Endodermal cell (in vitro differentiated cells): ENCODE measurements around the gene SPAG4. TPM values are rescaled to one million over a fixed set of nuclear protein-coding genes. Genes with fewer than 3 reads are reported as not detected.
A peak's percentile ranks its signal among the peaks of the same experiment; 100 is the strongest.

Experiments
- DNase-seq: peaks from one replicate; pipeline ENCODE4 v3.0.0-alpha.2; 2017
- H3K27ac ChIP-seq: 2 replicates; pipeline ENCODE4 v1.5.1; 2013; ENCODE audit warnings: mild to moderate bottlenecking, low read depth, low read length, moderate library complexity
- H3K27me3 ChIP-seq: 2 replicates; pipeline ENCODE4 v1.6.1; 2013; ENCODE audit warnings: mild to moderate bottlenecking, low read length, moderate library complexity; ENCODE audit not compliant: insufficient read depth, control insufficient read depth, poor library complexity, severe bottlenecking
- H3K36me3 ChIP-seq: 2 replicates; pipeline ENCODE4 v1.7.0; 2013; ENCODE audit warnings: mild to moderate bottlenecking, low read length, moderate library complexity; ENCODE audit not compliant: control insufficient read depth, insufficient read depth
- H3K4me1 ChIP-seq: one replicate; pipeline ENCODE4 v1.7.0; 2013; ENCODE audit warnings: low read length; ENCODE audit not compliant: control insufficient read depth, insufficient read depth
- H3K4me3 ChIP-seq: 2 replicates; pipeline ENCODE4 v1.5.1; 2013; ENCODE audit warnings: mild to moderate bottlenecking, low read length, moderate library complexity
- H3K9ac ChIP-seq: 2 replicates; pipeline ENCODE4 v1.6.1; 2013; ENCODE audit warnings: mild to moderate bottlenecking, low read length, moderate library complexity; ENCODE audit not compliant: poor library complexity, severe bottlenecking; ENCODE audit errors: extremely low read depth
- H3K9me3 ChIP-seq: 2 replicates; pipeline ENCODE4 v1.6.1; 2013; ENCODE audit warnings: mild to moderate bottlenecking, low read length, moderate library complexity; ENCODE audit not compliant: control insufficient read depth
- H3K27ac Mint-ChIP-seq: 2 replicates; pipeline ENCODE4 v1.8.0; 2020; ENCODE audit warnings: mixed read lengths
- H3K27me3 Mint-ChIP-seq: 2 replicates; pipeline ENCODE4 v1.8.0; 2021; ENCODE audit warnings: mild to moderate bottlenecking, mixed read lengths; ENCODE audit not compliant: insufficient read depth
- H3K36me3 Mint-ChIP-seq: 2 replicates; pipeline ENCODE4 v1.8.0; 2020; ENCODE audit warnings: low read depth, mixed read lengths
- H3K4me1 Mint-ChIP-seq: 2 replicates; pipeline ENCODE4 v1.8.0; 2020; ENCODE audit warnings: mixed read lengths
- H3K4me3 Mint-ChIP-seq: 2 replicates; pipeline ENCODE4 v1.8.0; 2020; ENCODE audit warnings: mild to moderate bottlenecking, moderate library complexity, mixed read lengths
- H3K9me3 Mint-ChIP-seq: 2 replicates; pipeline ENCODE4 v1.8.0; 2020; ENCODE audit warnings: mild to moderate bottlenecking, mixed read lengths
- CTCF ChIP-seq: fragments of 200-600 bp; sonication (generic); conservative IDR thresholded peaks from 2 replicates; pipeline ENCODE4 v1.5.0; 2021; ENCODE audit warnings: antibody characterized with exemption, mild to moderate bottlenecking
- WGBS, 2 experiments: methylation state at CpG; one replicate each; pipeline versions ENCODE4 v1.1.5 to v1.1.7; 2013; ENCODE audit warnings: missing lambda C conversion rate in 2 of 2, mixed read lengths in 1 of 2; ENCODE audit not compliant: insufficient coverage in 1 of 2, insufficient read length in 1 of 2; 5-methylcytosine and 5-hydroxymethylcytosine counted together
- long read RNA-seq, 4 experiments: library from polyadenylated mRNA in 2 of 4; library from RNA in 1 of 4; library from capped mRNA in 1 of 4; stranded (forward) in 3 of 4; unstranded in 1 of 4; transcript quantifications; one replicate each; pipeline ENCODE4 v2.0.0, GENCODE V29; 2020 to 2021; ENCODE audit warnings: inconsistent platforms in 1 of 4
- polyA plus RNA-seq, 2 experiments: library from polyadenylated mRNA; stranded (reverse); fragments of 50-300 nt; gene quantifications; one replicate each; pipeline ENCODE4 v1.2.3, GENCODE V29; 2013
- total RNA-seq, 2 donors: library from RNA; stranded (reverse); fragmentation: NEBNext Ultra II Directional in 1 of 2; extraction: Animal tissue kit (Norgen Biotek cat#: 25700) in 1 of 2; gene quantifications; 2 replicates in 1 of 2; 3 replicates in 1 of 2; pipeline ENCODE4 v1.2.1, GENCODE V29; 2021

Gene SPAG4
- total RNA-seq = 1 to 10 TPM; 1.7 to 3.5 TPM
- polyA plus RNA-seq (2013, experiment 1 of 2) = 5.4 TPM
- polyA plus RNA-seq (2013, experiment 2 of 2) = 4.2 TPM
- long read RNA-seq, experiment 1, partial matches to known transcripts = 1 of 1 reads
- long read RNA-seq, experiment 1, other reads (novel, unspliced or antisense) = 0 of 1 reads
- long read RNA-seq, experiment 2 = 0 reads
- long read RNA-seq, experiment 3, partial matches to known transcripts = 1 of 3 reads
- long read RNA-seq, experiment 3, other reads (novel, unspliced or antisense) = 2 of 3 reads
- long read RNA-seq, experiment 4, partial matches to known transcripts = 6 of 7 reads
- long read RNA-seq, experiment 4, other reads (novel, unspliced or antisense) = 1 of 7 reads

GRCh38 chr20:35615667-35616464 lies at the start of gene SPAG4:
TSS of gene SPAG4 (plus strand) at chr20:35615829. CDS start at chr20:35616004, 175 bp downstream.
- Histone ChIP-seq H3K27me3 (peaks cover 10% of the 10 kb centered on the region), H3K9me3 (no peaks in the 10 kb centered on the region), H3K36me3 (peaks cover under 1% of the 10 kb centered on the region), H3K27ac (peak within 1 kb of the TSS; percentile 82), H3K9ac (peak within 1 kb of the TSS; percentile 55), H3K4me1 (no peaks in the 10 kb centered on the region), H3K4me3 (peak within 1 kb of the TSS; percentile 81)
- peaks cover 8% of the 10 kb centered on the region for H3K4me1 Mint-ChIP-seq
- no peaks in the 10 kb centered on the region for H3K36me3 Mint-ChIP-seq
- 2 to 3% methylated on average over 31 to 68 of the region's 68 CpGs for WGBS, 2 experiments
- H3K9me3 Mint-ChIP-seq = no peaks in the 10 kb centered on the region
- no peak for DNase-seq
- H3K4me3 Mint-ChIP-seq = peak within 1 kb of the TSS; percentile 70
- peak within 1 kb of the TSS; percentile 96 for H3K27ac Mint-ChIP-seq
- no peak for TF ChIP-seq CTCF
- peaks cover 41% of the 10 kb centered on the region for H3K27me3 Mint-ChIP-seq

GRCh38 chr20:35568645-35569044 lies 47.0 kb upstream of the SPAG4 start:
- H3K36me3 Mint-ChIP-seq = no peaks in the 10 kb centered on the region
- Histone ChIP-seq H3K9ac (no peak overlapping the region), H3K36me3 (no peaks in the 10 kb centered on the region), H3K27me3 (no peaks in the 10 kb centered on the region), H3K27ac (no peak overlapping the region), H3K9me3 (no peaks in the 10 kb centered on the region), H3K4me3 (no peak overlapping the region), H3K4me1 (no peaks in the 10 kb centered on the region)
- peaks cover 9% of the 10 kb centered on the region for H3K9me3 Mint-ChIP-seq
- no peaks in the 10 kb centered on the region for H3K4me1 Mint-ChIP-seq
- 25 to 49% methylated on average over 1 to 2 of the region's 2 CpGs for WGBS, 2 experiments
- peak; percentile 77 for TF ChIP-seq CTCF
- no peak overlapping the region for H3K4me3 Mint-ChIP-seq
- H3K27me3 Mint-ChIP-seq = peaks cover 2% of the 10 kb centered on the region
- DNase-seq = peak; percentile 82
- H3K27ac Mint-ChIP-seq = no peak overlapping the region

GRCh38 chr20:35571555-35571954 lies 44.1 kb upstream of the SPAG4 start:
- peaks cover 11% of the 10 kb centered on the region for H3K9me3 Mint-ChIP-seq
- Histone ChIP-seq H3K27ac (no peak overlapping the region), H3K27me3 (no peaks in the 10 kb centered on the region), H3K4me3 (no peak overlapping the region), H3K9ac (no peak overlapping the region), H3K36me3 (no peaks in the 10 kb centered on the region), H3K9me3 (no peaks in the 10 kb centered on the region), H3K4me1 (no peaks in the 10 kb centered on the region)
- no peak overlapping the region for H3K27ac Mint-ChIP-seq
- H3K36me3 Mint-ChIP-seq = no peaks in the 10 kb centered on the region
- no peak overlapping the region for H3K4me3 Mint-ChIP-seq
- TF ChIP-seq CTCF = no peak
- H3K27me3 Mint-ChIP-seq = peaks cover 13% of the 10 kb centered on the region
- no peak for DNase-seq
- H3K4me1 Mint-ChIP-seq = no peaks in the 10 kb centered on the region
